Central memory CD8-positive, alpha-beta T cell (primary cell): ENCODE measurements around the gene RAPGEF1.
"Not testable (repeated sequence)": the region's sequence is repeated elsewhere in the genome, so short reads cannot be mapped to it uniquely, and the experiment has no call there.

Experiments used
- ATAC-seq: fragments of 150-1000 bp; cut with Tn5 transposase; replicated peaks from 2 replicates; pipeline ENCODE4 v1.10.0; 2022; ENCODE audit warnings: mild to moderate bottlenecking, moderate FRiP score, moderate number of reproducible peaks; ENCODE audit not compliant: poor library complexity, severe bottlenecking; ENCODE audit errors: extremely low read depth
- DNase-seq, 2 donors: peaks; one replicate each; pipeline ENCODE4 v3.0.0; 2021; ENCODE audit warnings: low spot score in 2 of 2
- H3K27ac Mint-ChIP-seq: one replicate; pipeline ENCODE4 v1.8.0; 2022; ENCODE audit warnings: low read depth, mild to moderate bottlenecking, moderate library complexity, mixed read lengths
- H3K27me3 Mint-ChIP-seq: one replicate; pipeline ENCODE4 v1.8.0; 2022; ENCODE audit warnings: mixed read lengths
- H3K36me3 Mint-ChIP-seq: one replicate; pipeline ENCODE4 v1.8.0; 2022; ENCODE audit warnings: mild to moderate bottlenecking, moderate library complexity, mixed read lengths; ENCODE audit not compliant: insufficient read depth
- H3K4me1 Mint-ChIP-seq: one replicate; pipeline ENCODE4 v1.8.0; 2022; ENCODE audit warnings: mixed read lengths
- H3K4me3 Mint-ChIP-seq: one replicate; pipeline ENCODE4 v1.8.0; 2022; ENCODE audit warnings: mild to moderate bottlenecking, moderate library complexity, mixed read lengths
- H3K9me3 Mint-ChIP-seq: one replicate; pipeline ENCODE4 v1.8.0; 2022; ENCODE audit warnings: mixed read lengths

The RAPGEF1 gene

DNA sequence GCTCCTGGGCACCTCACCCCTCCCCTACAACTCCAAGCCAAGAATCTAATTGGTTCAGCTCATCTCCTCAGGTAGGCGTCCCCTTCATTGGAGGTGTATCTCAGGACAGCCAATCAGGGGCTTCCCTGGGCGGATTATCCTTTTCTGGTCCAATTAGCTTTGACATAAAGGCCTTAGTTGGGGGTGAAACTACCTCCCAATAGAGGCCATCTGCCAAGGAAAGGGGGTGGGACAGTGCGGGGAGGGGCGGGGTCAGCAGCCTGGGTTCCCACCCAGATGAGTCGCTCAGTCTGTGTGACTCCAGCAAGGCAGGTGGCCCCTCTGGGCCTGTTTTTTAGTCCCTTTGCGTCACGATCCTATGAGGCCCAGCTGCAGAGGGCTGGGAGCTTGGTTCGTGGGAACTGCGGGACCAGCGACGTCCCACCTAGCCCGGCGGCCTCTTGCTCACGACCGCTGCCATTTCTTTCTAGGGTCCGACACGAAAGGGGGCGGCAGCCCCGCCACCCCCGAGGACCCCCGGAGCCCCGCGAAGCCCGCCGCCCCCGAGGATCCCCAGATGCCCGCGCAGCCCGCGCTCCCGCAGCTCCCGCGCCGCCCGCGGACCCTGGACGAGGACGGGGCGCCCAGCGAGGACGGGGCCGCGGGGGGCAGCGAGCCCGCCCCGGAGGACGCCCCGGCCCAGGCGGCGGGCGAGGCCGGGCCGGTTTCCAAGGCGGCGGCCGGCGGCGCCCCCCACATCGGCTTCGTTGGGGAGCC lies 185.6 kb downstream of the RAPGEF1 start:
- Mint-ChIP-seq H3K9me3 (no peaks in the 10 kb centered on the region), H3K36me3 (peaks cover 15% of the 10 kb centered on the region), H3K27me3 (peaks cover 62% of the 10 kb centered on the region), H3K4me1 (no peaks in the 10 kb centered on the region), H3K27ac (no peak overlapping the region), H3K4me3 (no peak overlapping the region)
- DNase-seq (no peak), ATAC-seq (no peak)

DNA sequence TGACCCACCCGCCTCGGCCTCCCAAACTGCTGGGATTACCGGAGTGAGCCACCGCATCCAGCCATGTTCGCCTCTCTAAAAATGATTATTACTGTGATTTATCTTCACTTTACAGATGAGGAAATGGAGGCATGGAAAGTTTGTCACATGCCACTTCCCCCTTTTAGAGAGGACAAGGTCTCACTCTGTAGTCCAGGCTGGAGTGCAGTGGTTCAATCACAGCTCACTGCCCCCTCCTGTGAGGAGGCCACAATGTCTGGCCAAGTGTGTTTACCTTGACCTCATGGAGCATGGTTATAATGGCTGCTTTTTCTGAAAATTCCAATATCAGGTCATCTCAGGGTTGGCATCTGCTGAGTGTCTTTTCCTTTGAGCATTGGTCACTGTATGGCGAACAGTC lies 187.8 kb downstream of the RAPGEF1 start:
- H3K4me3 Mint-ChIP-seq: no peak overlapping the region
- H3K4me1 Mint-ChIP-seq: no peaks in the 10 kb centered on the region
- DNase-seq (no peak), ATAC-seq (no peak)
- H3K9me3 Mint-ChIP-seq: no peaks in the 10 kb centered on the region
- H3K36me3 Mint-ChIP-seq: peaks cover 9% of the 10 kb centered on the region
- peaks cover 84% of the 10 kb centered on the region for H3K27me3 Mint-ChIP-seq
- H3K27ac Mint-ChIP-seq: no peak overlapping the region

DNA sequence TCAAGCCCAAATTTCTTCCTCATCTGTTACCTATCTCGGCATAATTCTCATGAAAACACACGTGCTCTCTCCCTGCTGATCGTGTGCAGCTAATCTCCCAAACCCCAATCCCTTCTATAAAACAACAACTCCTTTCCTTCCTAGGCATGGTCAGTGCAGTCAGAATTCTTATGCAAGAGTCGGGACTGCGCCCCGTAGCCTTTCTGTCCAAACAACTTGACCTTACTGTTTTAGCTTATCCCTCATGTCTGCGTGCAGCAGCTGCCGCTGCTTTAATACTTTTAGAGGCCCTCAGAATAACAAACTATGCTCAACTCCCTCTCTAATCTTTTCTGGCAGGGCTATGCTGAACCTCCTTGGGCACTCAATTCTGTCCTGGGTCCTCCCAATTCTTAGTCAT lies 189.4 kb downstream of the RAPGEF1 start:
- not testable (repeated sequence) for H3K27ac Mint-ChIP-seq, ATAC-seq, H3K4me1 Mint-ChIP-seq, H3K4me3 Mint-ChIP-seq, H3K9me3 Mint-ChIP-seq, H3K36me3 Mint-ChIP-seq, DNase-seq
- peaks cover 73% of the 10 kb centered on the region for H3K27me3 Mint-ChIP-seq

DNA sequence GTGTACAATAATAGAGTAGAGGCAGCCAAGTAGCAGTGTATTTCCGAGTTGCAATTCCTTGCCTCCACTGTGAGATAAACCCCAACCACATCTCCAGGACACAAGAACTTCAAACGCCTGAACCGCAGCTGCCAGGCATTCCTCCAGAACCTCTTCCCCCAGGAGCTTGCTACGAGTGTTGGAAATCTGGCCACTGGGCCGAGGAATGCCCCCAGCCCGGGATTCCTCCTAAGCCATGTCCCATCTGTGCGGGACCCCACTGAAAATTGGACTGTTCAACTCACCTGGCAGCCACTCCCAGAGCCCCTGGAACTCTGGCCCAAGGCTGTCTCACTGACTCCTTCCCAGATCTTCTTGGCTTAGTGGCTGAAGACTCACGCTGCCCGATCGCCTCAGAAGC lies 190.7 kb downstream of the RAPGEF1 start:
- not testable (repeated sequence) for ATAC-seq, DNase-seq, H3K36me3 Mint-ChIP-seq, H3K27ac Mint-ChIP-seq, H3K9me3 Mint-ChIP-seq, H3K4me3 Mint-ChIP-seq, H3K4me1 Mint-ChIP-seq
- peaks cover 67% of the 10 kb centered on the region for H3K27me3 Mint-ChIP-seq

DNA sequence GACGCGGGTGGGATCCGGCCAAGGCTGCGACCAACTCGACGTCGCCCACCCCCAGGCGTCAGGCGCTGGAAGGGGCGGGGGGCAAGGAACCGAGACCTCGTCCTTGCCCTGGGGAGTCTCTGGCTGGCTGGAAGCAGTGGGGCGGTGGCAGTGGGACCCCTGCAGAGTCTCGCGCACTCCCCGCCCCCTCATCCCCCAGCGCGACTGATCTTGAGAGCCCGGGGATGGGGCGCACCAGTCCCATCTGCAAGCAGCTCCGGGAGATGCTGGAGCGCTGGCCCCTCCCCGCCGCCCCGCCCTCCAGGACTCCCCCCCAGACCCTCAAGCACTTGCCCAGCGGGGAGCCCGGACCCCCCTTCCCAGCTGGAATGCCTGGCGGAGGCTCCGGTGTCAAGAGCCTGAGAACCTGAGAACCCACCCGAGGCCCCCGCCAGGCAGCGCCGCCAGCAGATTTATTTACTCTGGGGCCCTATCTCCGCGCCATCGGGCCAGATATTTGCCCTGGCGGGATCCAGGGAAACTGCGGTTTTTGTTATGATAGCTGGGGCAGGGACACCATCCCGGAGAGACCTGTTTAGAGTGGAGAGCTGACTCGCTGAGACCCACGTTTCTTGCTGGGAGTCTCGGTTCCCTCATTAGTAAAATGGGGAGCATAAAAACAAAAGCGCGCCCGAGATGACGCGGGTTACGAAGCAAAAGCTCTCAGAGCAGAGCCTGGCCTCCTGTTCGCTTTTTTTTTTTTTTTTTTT lies 193.4 kb downstream of the RAPGEF1 start:
- Mint-ChIP-seq H3K27me3 (peaks cover 48% of the 10 kb centered on the region), H3K9me3 (peaks cover 6% of the 10 kb centered on the region)
- ATAC-seq: no peak

DNA sequence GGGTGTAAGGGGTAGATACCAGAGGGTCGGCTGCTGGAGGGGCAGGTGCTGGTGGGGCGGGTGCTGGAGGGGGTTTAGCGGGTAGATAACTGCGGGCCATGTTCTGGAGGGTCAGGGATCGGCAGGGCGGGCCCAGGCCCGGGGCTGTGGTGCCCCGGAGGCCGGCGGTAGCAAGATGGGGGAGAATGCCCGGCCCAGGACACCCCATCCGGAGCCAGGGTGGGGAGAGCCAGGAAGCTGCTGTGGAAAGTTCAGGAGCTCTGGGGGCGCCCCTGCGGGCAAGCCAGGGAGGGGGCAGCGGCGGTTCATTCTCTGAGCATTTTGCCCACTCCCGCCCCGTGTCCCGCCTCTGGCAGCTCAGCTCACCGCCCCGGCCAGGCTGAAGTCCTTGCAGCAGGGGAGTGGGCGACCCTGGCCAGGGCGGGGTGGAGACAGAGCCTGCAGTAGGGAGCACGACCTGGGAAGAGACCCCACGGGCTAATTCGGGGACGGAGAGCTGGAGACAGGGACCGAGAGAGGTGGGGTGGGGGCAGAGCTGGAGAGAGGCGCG lies 194.0 kb downstream of the RAPGEF1 start:
- Mint-ChIP-seq H3K9me3 (peaks cover 6% of the 10 kb centered on the region), H3K4me1 (no peaks in the 10 kb centered on the region), H3K4me3 (peak overlapping the region; percentile 53), H3K27me3 (peaks cover 41% of the 10 kb centered on the region), H3K36me3 (peaks cover 3% of the 10 kb centered on the region), H3K27ac (no peak overlapping the region)
- no peak for DNase-seq
- no peak for ATAC-seq

More for the DNA sequence above, 193.4 kb downstream of the RAPGEF1 start:
- H3K27ac Mint-ChIP-seq: no peak overlapping the region
- no peaks in the 10 kb centered on the region for H3K4me1 Mint-ChIP-seq
- peaks cover 3% of the 10 kb centered on the region for H3K36me3 Mint-ChIP-seq
- peak overlapping the region; percentile 53 for H3K4me3 Mint-ChIP-seq
- DNase-seq: no peak

DNA sequence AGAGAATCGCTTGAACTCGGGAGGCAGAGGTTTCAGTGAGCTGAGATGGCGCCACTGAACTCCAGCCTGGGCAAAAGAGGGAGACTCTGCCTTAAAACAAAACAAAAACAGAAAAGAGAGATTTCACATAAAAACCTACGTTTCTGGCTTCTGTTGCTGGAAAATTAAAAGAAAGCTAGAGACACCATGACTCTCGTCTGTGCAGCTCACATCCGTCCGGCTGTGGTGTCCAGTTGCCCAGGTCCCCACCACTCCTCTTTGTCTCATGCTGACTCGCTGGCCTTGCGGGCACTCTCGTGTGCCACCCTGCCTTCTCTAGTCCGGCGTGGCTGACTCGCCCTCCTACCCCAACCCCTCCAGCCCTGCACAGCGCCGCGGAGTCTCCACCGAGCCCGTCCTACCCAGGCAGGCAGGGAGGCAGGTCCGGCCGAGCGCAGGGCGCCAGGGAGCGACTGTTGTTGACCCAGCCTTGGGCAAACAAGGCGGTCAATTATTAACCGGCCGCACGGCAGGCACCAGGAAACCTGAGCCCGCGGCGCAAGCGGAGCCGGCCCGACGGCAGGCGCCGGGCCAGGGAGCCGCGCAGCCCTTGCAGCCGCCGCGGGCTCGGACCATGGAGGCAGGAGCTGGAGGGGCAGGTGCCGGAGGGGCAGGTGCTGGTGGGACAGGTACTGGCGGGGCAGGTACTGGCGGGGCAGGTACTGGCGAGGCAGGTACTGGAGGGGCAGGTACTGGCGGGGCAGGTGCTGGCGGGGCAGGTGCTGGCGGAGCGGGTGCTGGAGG lies 194.7 kb downstream of the RAPGEF1 start, which contains the start of gene PRRT1B:
PRRT1B (plus strand) TSS at position 521 of the 783 bp plus-strand sequence; CDS start at position 614, 93 bp downstream.
- ATAC-seq (no peak), DNase-seq (no peak)
- Mint-ChIP-seq H3K36me3 (peaks cover 3% of the 10 kb centered on the region), H3K9me3 (peaks cover 6% of the 10 kb centered on the region), H3K27me3 (peaks cover 35% of the 10 kb centered on the region), H3K4me3 (peak within 1 kb of the TSS; percentile 53), H3K27ac (no peak within 1 kb of the TSS), H3K4me1 (peaks cover 5% of the 10 kb centered on the region)

DNA sequence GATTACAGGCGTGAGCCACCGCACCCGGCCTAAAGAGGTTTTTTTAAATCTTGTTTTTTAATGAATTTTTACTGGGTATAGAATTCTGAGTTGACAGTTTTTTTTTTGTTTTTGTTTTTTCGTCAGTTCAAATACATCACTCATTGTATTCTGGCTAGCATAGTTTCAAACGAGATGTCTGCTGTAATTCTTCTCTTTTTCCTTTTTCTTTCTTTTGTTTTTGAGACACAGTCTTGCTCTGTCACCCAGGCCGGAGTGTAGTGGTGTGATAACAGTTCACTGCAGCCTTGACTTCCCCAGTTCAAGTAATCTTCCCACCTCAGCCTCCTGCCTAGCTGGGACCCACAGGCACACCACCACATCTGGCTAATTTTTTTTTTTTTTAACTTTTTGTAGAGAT lies 196.7 kb downstream of the RAPGEF1 start:
- H3K27ac Mint-ChIP-seq: no peak overlapping the region
- ATAC-seq (no peak), DNase-seq (no peak)
- H3K36me3 Mint-ChIP-seq: peaks cover 6% of the 10 kb centered on the region
- peaks cover 6% of the 10 kb centered on the region for H3K9me3 Mint-ChIP-seq
- H3K27me3 Mint-ChIP-seq: peaks cover 14% of the 10 kb centered on the region
- peaks cover 11% of the 10 kb centered on the region for H3K4me1 Mint-ChIP-seq
- no peak overlapping the region for H3K4me3 Mint-ChIP-seq

DNA sequence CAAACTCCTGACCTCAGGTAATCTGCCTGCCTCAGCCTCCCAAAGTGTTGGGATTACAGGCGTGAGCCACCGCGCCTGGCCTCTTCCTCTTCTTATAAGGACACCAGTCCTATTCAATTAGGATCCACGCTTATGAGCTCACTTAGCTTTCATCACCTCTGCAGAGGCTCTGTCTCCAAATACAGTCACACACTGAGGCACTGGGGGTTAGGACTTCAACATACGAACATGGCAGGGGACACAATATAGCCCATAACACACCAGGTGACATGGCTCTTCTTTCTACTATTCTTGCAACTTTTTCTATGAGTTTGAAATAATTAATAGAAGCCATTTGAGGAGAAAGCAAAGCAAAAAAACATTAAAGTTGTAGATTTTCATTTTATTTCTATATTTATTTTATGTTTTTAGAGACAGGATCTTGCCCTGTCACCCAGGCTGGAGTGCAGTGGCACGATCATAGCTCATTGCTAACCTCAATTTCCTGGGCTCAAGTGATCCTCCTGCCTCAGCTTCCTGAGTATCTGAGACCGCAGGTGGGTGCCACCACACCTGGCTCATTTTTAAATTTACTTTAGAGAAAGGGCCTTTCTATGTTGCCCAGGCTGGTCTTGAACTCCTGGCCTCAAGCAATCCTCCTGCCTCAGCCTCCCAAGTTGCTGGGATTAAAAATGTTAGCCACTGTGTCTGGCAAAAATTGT lies 200.5 kb downstream of the RAPGEF1 start:
- H3K4me1 Mint-ChIP-seq: peaks cover 17% of the 10 kb centered on the region
- H3K4me3 Mint-ChIP-seq: no peak overlapping the region
- ATAC-seq (peak; percentile 85), DNase-seq (no peak)
- no peaks in the 10 kb centered on the region for H3K27me3 Mint-ChIP-seq
- H3K27ac Mint-ChIP-seq: peak overlapping the region; percentile 35
- peaks cover 5% of the 10 kb centered on the region for H3K36me3 Mint-ChIP-seq
- peaks cover 6% of the 10 kb centered on the region for H3K9me3 Mint-ChIP-seq

DNA sequence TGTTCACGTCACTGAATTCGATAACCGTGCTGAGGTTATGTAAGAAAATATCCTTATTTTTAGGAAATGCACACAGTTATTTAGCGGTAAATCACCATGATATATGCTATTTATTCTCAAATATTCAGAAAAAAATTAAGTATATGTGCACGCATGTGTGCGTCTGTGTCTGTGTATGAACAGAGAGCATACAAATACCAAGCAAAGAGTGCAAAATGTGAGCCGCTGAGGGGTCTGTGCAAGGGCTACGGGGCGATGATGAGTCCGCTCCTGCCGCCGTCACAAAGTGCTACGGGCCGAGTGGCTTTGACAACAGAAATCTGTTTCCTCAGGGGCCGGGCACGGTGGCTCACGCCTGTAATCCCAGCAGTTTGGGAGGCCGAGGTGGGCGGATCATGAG lies 201.9 kb downstream of the RAPGEF1 start:
- peaks cover 6% of the 10 kb centered on the region for H3K9me3 Mint-ChIP-seq
- ATAC-seq (no peak), DNase-seq (no peak)
- H3K27me3 Mint-ChIP-seq: no peaks in the 10 kb centered on the region
- H3K4me1 Mint-ChIP-seq: peaks cover 18% of the 10 kb centered on the region
- no peak overlapping the region for H3K27ac Mint-ChIP-seq
- H3K36me3 Mint-ChIP-seq: peaks cover 5% of the 10 kb centered on the region
- H3K4me3 Mint-ChIP-seq: no peak overlapping the region

DNA sequence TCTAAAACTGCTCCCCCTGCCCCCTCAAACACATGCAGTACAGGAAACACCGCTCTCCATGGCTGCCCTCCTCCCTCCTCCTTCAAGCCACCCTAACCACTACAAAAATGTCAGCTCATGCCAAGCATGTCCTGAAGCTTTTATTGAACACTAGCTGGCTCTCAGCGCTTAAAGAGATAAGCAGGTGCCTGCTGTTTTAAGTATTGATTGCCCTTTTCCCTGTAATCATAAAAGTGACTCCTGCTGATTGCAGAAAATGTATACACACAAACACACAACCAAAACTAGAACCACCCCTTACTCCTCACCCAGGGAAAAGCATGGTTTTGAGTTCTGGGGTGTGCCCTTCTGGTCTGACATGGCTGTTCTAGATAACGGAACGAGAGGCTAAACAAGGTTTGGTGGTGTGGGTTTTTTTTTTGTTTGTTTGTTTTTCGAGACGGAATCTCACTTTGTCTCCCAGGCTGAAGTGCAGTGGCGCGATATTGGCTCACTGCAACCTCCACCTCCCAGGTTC lies 205.1 kb downstream of the RAPGEF1 start:
- DNase-seq (no peak), ATAC-seq (no peak)
- H3K36me3 Mint-ChIP-seq: peaks cover 5% of the 10 kb centered on the region
- H3K9me3 Mint-ChIP-seq: no peaks in the 10 kb centered on the region
- peaks cover 16% of the 10 kb centered on the region for H3K4me1 Mint-ChIP-seq
- no peak overlapping the region for H3K4me3 Mint-ChIP-seq
- H3K27ac Mint-ChIP-seq: no peak overlapping the region
- no peaks in the 10 kb centered on the region for H3K27me3 Mint-ChIP-seq
